ENCODE results near the gene SLC35E2B. TPM values are rescaled to one million over a fixed set of nuclear protein-coding genes. Genes with fewer than 3 reads are reported as not detected.

Gene SLC35E2B
- total and polyA plus RNA-seq, 7 donors: 9.5 to 78.1 (median 27.2) TPM

DNA sequence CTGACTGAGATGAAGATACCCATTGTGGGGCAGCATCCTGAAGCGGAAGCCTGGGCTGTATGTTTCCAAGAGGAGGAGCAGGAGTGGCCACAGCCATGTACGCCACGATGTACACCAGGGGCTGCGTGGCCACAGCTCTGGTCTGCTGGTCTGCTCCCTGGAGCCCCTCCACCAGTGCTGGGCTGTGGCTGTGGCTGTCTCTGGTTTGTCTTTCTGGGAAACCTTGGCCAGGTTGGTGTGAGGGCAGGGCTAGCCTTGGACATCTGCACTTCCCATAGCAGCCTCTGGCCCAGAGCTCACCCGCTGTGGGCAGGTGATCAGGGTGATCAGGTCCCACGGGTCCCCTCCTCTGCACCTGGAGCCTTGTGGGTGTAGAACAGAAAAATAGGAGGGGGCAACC lies 74.7 kb downstream of the SLC35E2B start:
- intact Hi-C loops (cut with DNase I): no loop called here
- 93% methylated on average over 6 of the region's 6 CpGs for WGBS, 2 donors

DNA sequence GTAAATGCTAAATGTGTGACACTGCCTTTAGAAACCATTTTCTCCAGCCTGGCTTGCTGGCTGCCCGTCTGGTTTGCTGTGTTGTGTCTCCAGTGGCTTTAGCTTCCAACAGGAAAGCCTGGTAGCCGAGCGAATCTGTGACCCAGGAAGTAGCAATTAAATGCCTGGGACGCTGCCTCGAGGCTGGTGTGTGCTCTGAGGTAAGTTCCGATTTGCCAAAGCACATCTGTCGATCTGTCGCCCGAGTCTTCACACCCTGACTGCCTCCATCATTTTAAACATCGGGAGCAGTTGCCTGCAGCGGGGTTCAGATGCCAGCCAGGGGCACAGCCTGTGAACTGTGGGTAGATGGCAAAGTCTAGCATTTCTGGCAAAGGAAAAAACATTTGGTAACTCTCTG lies 75.1 kb downstream of the SLC35E2B start:
- H3K9me3 ChIP-seq: no peaks in the 10 kb centered on the region
- no peak for DNase-seq
- 93 to 96% methylated on average over 11 of the region's 11 CpGs for WGBS, 2 donors
- H3K27me3 ChIP-seq: no peaks in the 10 kb centered on the region
- TF ChIP-seq POLR2A (IDR thresholded peaks at IDR 0.05) (no peak), EP300 (IDR thresholded peaks at IDR 0.05) (no peak), POLR2AphosphoS5 (IDR thresholded peaks at IDR 0.05) (no peak)
- TF ChIP-seq, protein P1, sequence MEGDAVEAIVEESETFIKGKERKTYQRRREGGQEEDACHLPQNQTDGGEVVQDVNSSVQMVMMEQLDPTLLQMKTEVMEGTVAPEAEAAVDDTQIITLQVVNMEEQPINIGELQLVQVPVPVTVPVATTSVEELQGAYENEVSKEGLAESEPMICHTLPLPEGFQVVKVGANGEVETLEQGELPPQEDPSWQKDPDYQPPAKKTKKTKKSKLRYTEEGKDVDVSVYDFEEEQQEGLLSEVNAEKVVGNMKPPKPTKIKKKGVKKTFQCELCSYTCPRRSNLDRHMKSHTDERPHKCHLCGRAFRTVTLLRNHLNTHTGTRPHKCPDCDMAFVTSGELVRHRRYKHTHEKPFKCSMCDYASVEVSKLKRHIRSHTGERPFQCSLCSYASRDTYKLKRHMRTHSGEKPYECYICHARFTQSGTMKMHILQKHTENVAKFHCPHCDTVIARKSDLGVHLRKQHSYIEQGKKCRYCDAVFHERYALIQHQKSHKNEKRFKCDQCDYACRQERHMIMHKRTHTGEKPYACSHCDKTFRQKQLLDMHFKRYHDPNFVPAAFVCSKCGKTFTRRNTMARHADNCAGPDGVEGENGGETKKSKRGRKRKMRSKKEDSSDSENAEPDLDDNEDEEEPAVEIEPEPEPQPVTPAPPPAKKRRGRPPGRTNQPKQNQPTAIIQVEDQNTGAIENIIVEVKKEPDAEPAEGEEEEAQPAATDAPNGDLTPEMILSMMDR (IDR thresholded peaks at IDR 0.05): no peak
- no peak overlapping the region for H3K27ac ChIP-seq
- H3K4me1 ChIP-seq: peaks cover 0 to 37% (median 30%) of the 10 kb centered on the region in 4 donors
- no peak overlapping the region for H3K4me3 ChIP-seq
- peaks cover 0 to 18% (median 3%) of the 10 kb centered on the region in 4 donors for H3K36me3 ChIP-seq
- intact Hi-C loops (cut with DNase I): no loop called here

More for the DNA sequence above, 74.7 kb downstream of the SLC35E2B start:
- TF ChIP-seq, protein P1 (IDR thresholded peaks at IDR 0.05): no peak
- no peak for TF ChIP-seq EP300 (IDR thresholded peaks at IDR 0.05)
- no peak for TF ChIP-seq POLR2A (IDR thresholded peaks at IDR 0.05)
- no peak for TF ChIP-seq POLR2AphosphoS5 (IDR thresholded peaks at IDR 0.05)
- no peak overlapping the region for H3K27ac ChIP-seq
- no peak overlapping the region for H3K4me3 ChIP-seq
- H3K36me3 ChIP-seq: peaks cover 0 to 18% (median 3%) of the 10 kb centered on the region in 4 donors
- DNase-seq: no peak
- peaks cover 0 to 37% (median 30%) of the 10 kb centered on the region in 4 donors for H3K4me1 ChIP-seq
- no peaks in the 10 kb centered on the region for H3K27me3 ChIP-seq
- no peaks in the 10 kb centered on the region for H3K9me3 ChIP-seq

DNA sequence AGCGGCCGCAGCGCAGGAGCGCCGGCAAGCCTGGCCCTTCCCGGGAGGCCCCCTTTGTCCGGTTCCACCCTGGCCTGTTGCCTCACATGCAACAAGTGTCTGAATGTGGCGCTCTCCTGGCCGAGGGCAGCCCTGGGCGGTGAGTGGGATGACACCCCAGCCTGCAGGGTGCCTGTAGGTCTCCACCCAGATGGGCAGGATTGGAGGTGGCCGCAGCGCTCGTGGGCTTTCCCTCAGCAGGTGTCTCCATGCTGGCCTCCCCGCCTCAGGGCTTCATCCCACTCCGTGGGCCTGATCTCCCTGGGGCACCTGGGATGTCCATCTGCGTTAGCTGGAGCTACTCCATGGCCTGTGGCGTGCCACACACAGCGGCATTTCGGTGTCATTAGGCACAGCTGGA lies 75.8 kb downstream of the SLC35E2B start:
- TF ChIP-seq EP300 (IDR thresholded peaks at IDR 0.05) (no peak), POLR2AphosphoS5 (IDR thresholded peaks at IDR 0.05) (no peak), POLR2A (IDR thresholded peaks at IDR 0.05) (no peak)
- TF ChIP-seq, protein P1 (IDR thresholded peaks at IDR 0.05): no peak
- H3K27me3 ChIP-seq: no peaks in the 10 kb centered on the region
- H3K4me1 ChIP-seq: peaks cover 0 to 37% (median 30%) of the 10 kb centered on the region in 4 donors
- no peaks in the 10 kb centered on the region for H3K9me3 ChIP-seq
- 55 to 85% methylated on average over 19 of the region's 19 CpGs for WGBS, 2 donors
- DNase-seq: no peak
- intact Hi-C loops (cut with DNase I): no loop called here
- H3K4me3 ChIP-seq: peak overlapping the region; percentile 72 to 99 (median 98)
- H3K27ac ChIP-seq: peak overlapping the region in 3 of 4 donors; percentile 100
- peaks cover 0 to 18% (median 3%) of the 10 kb centered on the region in 4 donors for H3K36me3 ChIP-seq

DNA sequence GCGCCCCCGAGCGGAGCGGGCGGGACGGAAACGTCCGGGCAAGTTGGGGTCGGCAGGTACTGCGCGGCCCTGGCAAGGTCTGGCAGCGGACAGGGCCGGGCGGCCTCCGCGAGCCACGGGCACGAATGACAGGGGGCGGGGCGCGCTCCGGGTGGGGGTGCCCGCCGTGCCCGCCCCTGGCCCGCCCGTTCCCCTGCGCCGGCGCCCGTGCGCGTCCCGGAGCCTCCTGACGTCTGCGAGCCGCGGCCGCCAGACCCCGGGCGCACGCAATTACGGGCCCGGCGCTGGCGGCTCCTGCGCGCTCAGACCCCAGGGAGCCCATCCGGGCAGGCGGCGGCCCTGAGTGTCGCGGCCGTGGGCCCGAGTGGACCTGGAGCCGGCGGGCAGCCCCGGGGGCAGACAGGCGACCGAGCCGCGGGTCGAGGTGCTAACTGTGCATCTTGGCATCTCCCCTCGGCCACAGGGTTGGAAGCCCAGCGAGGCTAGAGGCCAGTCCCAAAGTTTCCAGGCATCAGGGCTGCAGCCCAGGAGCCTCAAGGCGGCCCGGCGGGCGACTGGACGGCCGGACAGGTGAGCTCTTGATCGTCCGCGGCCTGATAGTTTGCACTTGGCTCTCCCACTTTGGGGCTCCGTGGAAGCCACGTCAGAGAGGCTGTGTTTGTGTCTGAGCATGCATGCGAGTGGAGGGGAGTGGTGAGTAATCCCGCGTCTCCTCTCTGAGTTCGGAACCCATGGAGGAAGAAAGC lies 76.4 kb downstream of the SLC35E2B start:
- no peak for DNase-seq
- peak overlapping the region; percentile 72 to 99 (median 98) for H3K4me3 ChIP-seq
- H3K4me1 ChIP-seq: peaks cover 0 to 37% (median 30%) of the 10 kb centered on the region in 4 donors
- peaks cover 0 to 18% (median 3%) of the 10 kb centered on the region in 4 donors for H3K36me3 ChIP-seq
- 2 to 7% methylated on average over 80 of the region's 80 CpGs for WGBS, 2 donors
- H3K27ac ChIP-seq: peak overlapping the region; percentile 100
- TF ChIP-seq POLR2AphosphoS5 (IDR thresholded peaks at IDR 0.05): no peak
- no peak for TF ChIP-seq EP300 (IDR thresholded peaks at IDR 0.05)
- TF ChIP-seq, protein P1 (IDR thresholded peaks at IDR 0.05): no peak
- no peak for TF ChIP-seq POLR2A (IDR thresholded peaks at IDR 0.05)
- H3K9me3 ChIP-seq: no peaks in the 10 kb centered on the region
- intact Hi-C loops (cut with DNase I): no loop called here
- no peaks in the 10 kb centered on the region for H3K27me3 ChIP-seq

Data from sigmoid colon (tissue), 7 donors.